Measurements from ENCODE around the gene GNG2. TPM values are rescaled to one million over a fixed set of nuclear protein-coding genes. Genes with fewer than 3 reads are reported as not detected.

Gene GNG2
- total RNA-seq, 1 experiment from 2014 or later: 7.0 TPM

GRCh38 chr14:51856792-51857296 lies 3.6 kb upstream of the GNG2 start:
- H3K27ac Mint-ChIP-seq: no peak overlapping the region
- no peak overlapping the region for H2BK12ac ChIP-seq (ENCODE audit: insufficient read length, low read depth, low read length)
- H4K5ac ChIP-seq (ENCODE audit: insufficient read length, low read depth, low read length): no peak overlapping the region
- H3K79me1 ChIP-seq (ENCODE audit: insufficient read depth, low read depth, low read length, poor library complexity, severe bottlenecking): no peaks in the 10 kb centered on the region
- H2BK20ac ChIP-seq (ENCODE audit: low read depth, low read length, poor library complexity, severe bottlenecking): no peak overlapping the region
- H3K79me2 ChIP-seq (ENCODE audit: insufficient read depth, low read length): no peaks in the 10 kb centered on the region
- H3K27ac ChIP-seq (ENCODE audit: insufficient read length, low read depth, low read length): no peak overlapping the region
- H3K56ac ChIP-seq (ENCODE audit: insufficient read length, low read depth, low read length): no peak overlapping the region
- H3K14ac ChIP-seq (ENCODE audit: insufficient read depth, low read length): no peak overlapping the region
- H3K4me1 Mint-ChIP-seq: peaks cover 23 to 27% of the 10 kb centered on the region in 2 experiments
- no peak overlapping the region for H2BK5ac ChIP-seq (ENCODE audit: insufficient read length, low read length)
- H3K23ac ChIP-seq (ENCODE audit: insufficient read length, low read depth, low read length): no peak overlapping the region
- H3T11ph ChIP-seq (ENCODE audit: low read length): no peak overlapping the region
- no peak overlapping the region for H3K9ac ChIP-seq (ENCODE audit: extremely low read depth, insufficient read length, low read length)
- no peak overlapping the region for H3K4ac ChIP-seq (ENCODE audit: low read depth, low read length)
- H2BK120ac ChIP-seq (ENCODE audit: low read depth, low read length, poor library complexity, severe bottlenecking): no peak overlapping the region
- TF ChIP-seq CTCF (conservative IDR thresholded peaks at IDR 0.05): no peak
- no peaks in the 10 kb centered on the region for H3K36me3 Mint-ChIP-seq (ENCODE audit: insufficient read depth in 1 of 3, low read depth in 3 of 3)
- no peak overlapping the region for H3K4me3 Mint-ChIP-seq
- no peaks in the 10 kb centered on the region for H4K20me1 ChIP-seq (ENCODE audit: control insufficient read depth, insufficient read depth, insufficient read length)
- no peak overlapping the region for H3K18ac ChIP-seq (ENCODE audit: insufficient read length, low read depth, low read length)
- no peak overlapping the region for H2AFZ ChIP-seq (ENCODE audit: low read length)
- WGBS (ENCODE audit: extremely low coverage, insufficient read length, low lambda C conversion rate): no CpG with 5 or more reads among the region's 1 CpG
- peaks cover 24% of the 10 kb centered on the region for H3K27me3 Mint-ChIP-seq (ENCODE audit: low read depth)
- H2AK5ac ChIP-seq (ENCODE audit: insufficient read length, low read length): no peak overlapping the region
- peaks cover 2% of the 10 kb centered on the region; the same call in 1 of the 2 replicates for H3K27me3 ChIP-seq (ENCODE audit: insufficient read depth, low read length)
- H3K4me2 ChIP-seq (ENCODE audit: insufficient read depth, insufficient read length, low read length): no peak overlapping the region
- no peak overlapping the region for H2BK15ac ChIP-seq (ENCODE audit: low read depth, low read length)
- no peaks in the 10 kb centered on the region for H3K9me3 ChIP-seq (ENCODE audit: control insufficient read depth, low read depth, low read length)
- H3K23me2 ChIP-seq (ENCODE audit: insufficient read length, low read depth, low read length, poor library complexity, severe bottlenecking): peaks cover 5% of the 10 kb centered on the region
- H4K91ac ChIP-seq (ENCODE audit: insufficient read length, low read depth, low read length): no peak overlapping the region
- H3K4me1 ChIP-seq (ENCODE audit: insufficient read depth, low read length): peaks cover 2% of the 10 kb centered on the region; the same call in 1 of the 2 replicates
- no peak overlapping the region for H4K8ac ChIP-seq (replicated peaks; ENCODE audit: insufficient read length, low read depth, low read length)
- no peak for DNase-seq
- H3K9me3 Mint-ChIP-seq: peaks cover 0 to 6% of the 10 kb centered on the region in 2 experiments; a peak in 1 of 5 replicates
